ENCODE measurements around the gene ZNRF1. TPM values are rescaled to one million over a fixed set of nuclear protein-coding genes. Genes with fewer than 3 reads are reported as not detected.

ZNRF1 gene
- total and polyA plus RNA-seq, 10 of the 15 experiments (the other 5 are each of a cell fraction or from before 2014, with no cell fraction given), result 5.8 to 25.9 (median 14.3) TPM

DNA sequence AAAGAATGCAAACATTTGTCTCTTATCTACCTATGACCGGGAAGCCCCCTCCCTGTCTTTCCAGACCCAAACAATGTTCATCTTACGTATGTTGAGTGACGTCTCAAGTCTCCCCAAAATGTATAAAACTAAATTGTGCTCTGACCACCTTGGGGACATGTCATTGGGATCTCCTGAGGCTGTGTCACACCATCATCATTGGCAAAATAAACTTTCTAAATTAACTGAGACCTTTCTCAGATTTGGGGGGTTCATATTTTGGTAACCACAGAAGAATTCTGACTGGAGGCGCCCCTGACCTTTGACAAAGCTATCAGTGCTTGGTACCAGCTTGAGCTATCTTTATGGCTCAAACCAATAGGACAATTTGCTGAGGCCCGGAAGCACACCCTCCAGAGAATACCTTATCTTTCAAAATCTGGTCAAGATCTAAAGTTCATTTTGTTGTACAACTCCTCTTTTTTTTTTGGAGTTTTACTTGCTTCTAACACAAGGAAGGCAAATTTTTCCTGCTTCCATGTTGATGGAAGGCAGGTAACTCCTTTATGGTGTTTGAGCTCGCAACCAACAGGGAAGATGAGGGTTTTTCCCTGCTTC, 120.2 kb downstream of the ZNRF1 start:
- H3K27ac ChIP-seq (ENCODE audit: control insufficient read depth, insufficient read depth), result no peak overlapping the region

DNA sequence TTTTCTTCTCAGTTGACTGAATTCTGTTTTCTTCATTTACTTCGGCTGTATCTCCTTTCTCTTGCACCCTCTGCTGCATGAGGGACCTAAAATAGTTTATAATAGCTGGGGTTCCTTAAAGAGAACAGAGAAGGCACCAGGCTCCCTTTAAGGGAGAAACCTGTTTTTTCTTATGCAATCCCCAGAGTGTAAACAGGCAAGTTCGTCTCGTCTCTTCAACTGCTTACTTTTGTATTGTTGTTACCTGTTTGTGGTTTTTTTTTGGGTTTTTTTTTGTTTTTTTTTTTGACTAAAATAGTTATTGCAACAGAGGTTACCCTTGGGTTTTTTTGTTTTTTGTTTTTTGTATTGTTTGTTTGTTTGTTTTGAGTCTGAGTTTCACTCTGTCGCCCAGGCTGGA, 121.4 kb downstream of the ZNRF1 start:
- no TSS peak for BruUV-seq (replicated peaks)
- 69% methylated on average over 4 of the region's 4 CpGs for WGBS (ENCODE audit: insufficient coverage, insufficient replicate concordance, low lambda C conversion rate, missing lambda C conversion rate)
- ATAC-seq, result no peak
- no peak for TF ChIP-seq JUND (IDR thresholded peaks at IDR 0.05; ENCODE audit: low read depth, low read length)
- TF ChIP-seq, protein P1, sequence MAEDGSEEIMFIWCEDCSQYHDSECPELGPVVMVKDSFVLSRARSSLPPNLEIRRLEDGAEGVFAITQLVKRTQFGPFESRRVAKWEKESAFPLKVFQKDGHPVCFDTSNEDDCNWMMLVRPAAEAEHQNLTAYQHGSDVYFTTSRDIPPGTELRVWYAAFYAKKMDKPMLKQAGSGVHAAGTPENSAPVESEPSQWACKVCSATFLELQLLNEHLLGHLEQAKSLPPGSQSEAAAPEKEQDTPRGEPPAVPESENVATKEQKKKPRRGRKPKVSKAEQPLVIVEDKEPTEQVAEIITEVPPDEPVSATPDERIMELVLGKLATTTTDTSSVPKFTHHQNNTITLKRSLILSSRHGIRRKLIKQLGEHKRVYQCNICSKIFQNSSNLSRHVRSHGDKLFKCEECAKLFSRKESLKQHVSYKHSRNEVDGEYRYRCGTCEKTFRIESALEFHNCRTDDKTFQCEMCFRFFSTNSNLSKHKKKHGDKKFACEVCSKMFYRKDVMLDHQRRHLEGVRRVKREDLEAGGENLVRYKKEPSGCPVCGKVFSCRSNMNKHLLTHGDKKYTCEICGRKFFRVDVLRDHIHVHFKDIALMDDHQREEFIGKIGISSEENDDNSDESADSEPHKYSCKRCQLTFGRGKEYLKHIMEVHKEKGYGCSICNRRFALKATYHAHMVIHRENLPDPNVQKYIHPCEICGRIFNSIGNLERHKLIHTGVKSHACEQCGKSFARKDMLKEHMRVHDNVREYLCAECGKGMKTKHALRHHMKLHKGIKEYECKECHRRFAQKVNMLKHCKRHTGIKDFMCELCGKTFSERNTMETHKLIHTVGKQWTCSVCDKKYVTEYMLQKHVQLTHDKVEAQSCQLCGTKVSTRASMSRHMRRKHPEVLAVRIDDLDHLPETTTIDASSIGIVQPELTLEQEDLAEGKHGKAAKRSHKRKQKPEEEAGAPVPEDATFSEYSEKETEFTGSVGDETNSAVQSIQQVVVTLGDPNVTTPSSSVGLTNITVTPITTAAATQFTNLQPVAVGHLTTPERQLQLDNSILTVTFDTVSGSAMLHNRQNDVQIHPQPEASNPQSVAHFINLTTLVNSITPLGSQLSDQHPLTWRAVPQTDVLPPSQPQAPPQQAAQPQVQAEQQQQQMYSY (CRISPR knock-in tag; IDR thresholded peaks at IDR 0.05), result no peak
- no peak for TF ChIP-seq ZBED1 (IDR thresholded peaks at IDR 0.05; ENCODE audit: borderline replicate concordance)
- no peak for TF ChIP-seq TBL1XR1 (IDR thresholded peaks at IDR 0.05; ENCODE audit: low read depth, low read length)
- TF ChIP-seq, protein P2, sequence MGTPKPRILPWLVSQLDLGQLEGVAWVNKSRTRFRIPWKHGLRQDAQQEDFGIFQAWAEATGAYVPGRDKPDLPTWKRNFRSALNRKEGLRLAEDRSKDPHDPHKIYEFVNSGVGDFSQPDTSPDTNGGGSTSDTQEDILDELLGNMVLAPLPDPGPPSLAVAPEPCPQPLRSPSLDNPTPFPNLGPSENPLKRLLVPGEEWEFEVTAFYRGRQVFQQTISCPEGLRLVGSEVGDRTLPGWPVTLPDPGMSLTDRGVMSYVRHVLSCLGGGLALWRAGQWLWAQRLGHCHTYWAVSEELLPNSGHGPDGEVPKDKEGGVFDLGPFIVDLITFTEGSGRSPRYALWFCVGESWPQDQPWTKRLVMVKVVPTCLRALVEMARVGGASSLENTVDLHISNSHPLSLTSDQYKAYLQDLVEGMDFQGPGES (IDR thresholded peaks at IDR 0.05), result no peak
- no peak for TF ChIP-seq CEBPB (IDR thresholded peaks at IDR 0.05; ENCODE audit: borderline replicate concordance in 1 of 2, low read depth in 2 of 2, low read length in 2 of 2)
- TF ChIP-seq, protein P3, sequence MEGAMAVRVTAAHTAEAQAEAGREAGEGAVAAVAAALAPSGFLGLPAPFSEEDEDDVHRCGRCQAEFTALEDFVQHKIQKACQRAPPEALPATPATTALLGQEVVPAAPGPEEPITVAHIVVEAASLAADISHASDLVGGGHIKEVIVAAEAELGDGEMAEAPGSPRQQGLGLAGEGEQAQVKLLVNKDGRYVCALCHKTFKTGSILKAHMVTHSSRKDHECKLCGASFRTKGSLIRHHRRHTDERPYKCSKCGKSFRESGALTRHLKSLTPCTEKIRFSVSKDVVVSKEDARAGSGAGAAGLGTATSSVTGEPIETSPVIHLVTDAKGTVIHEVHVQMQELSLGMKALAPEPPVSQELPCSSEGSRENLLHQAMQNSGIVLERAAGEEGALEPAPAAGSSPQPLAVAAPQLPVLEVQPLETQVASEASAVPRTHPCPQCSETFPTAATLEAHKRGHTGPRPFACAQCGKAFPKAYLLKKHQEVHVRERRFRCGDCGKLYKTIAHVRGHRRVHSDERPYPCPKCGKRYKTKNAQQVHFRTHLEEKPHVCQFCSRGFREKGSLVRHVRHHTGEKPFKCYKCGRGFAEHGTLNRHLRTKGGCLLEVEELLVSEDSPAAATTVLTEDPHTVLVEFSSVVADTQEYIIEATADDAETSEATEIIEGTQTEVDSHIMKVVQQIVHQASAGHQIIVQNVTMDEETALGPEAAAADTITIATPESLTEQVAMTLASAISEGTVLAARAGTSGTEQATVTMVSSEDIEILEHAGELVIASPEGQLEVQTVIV (IDR thresholded peaks at IDR 0.05; ENCODE audit: borderline replicate concordance, partially characterized antibody), result no peak
- TF ChIP-seq BCL11A (IDR thresholded peaks at IDR 0.05; ENCODE audit: low read depth, low read length), result no peak

More for the DNA sequence above, 120.2 kb downstream of the ZNRF1 start:
- DNase-seq (ENCODE audit: low read depth, low spot score) (no peak), ATAC-seq (no peak), FAIRE-seq (no peak)
- intact Hi-C loops (cut with micrococcal nuclease; ENCODE audit: unreplicated experiment), result no loop called here
- Histone ChIP-seq H3K27me3 (replicated peaks in 1 of 2; ENCODE audit: control insufficient read depth in 2 of 2, insufficient read depth in 2 of 2, low read length in 1 of 2) (no peaks in the 10 kb centered on the region), H3K9ac (ENCODE audit: control insufficient read depth, insufficient read depth, low read length) (no peak overlapping the region), H3K9me3 (replicated peaks; ENCODE audit: control insufficient read depth, insufficient read depth, low read length) (peaks cover 3% of the 10 kb centered on the region; the same call in 2 of the 3 replicates), H3K4me3 (no peak overlapping the region), H3K36me3 (ENCODE audit: control insufficient read depth in 2 of 2, insufficient read depth in 2 of 2, low read length in 1 of 2) (no peaks in the 10 kb centered on the region), H2AFZ (ENCODE audit: control insufficient read depth, low read depth, low read length) (no peak overlapping the region), H3K4me2 (ENCODE audit: control insufficient read depth, insufficient read depth) (no peak overlapping the region), H3K4me1 (ENCODE audit: control insufficient read depth, insufficient read depth, low read length) (no peaks in the 10 kb centered on the region), H4K20me1 (ENCODE audit: control insufficient read depth, insufficient read depth) (no peaks in the 10 kb centered on the region), H3K79me2 (ENCODE audit: control insufficient read depth, insufficient read depth, low read length) (no peaks in the 10 kb centered on the region)
- ChIA-PET POLR2A (no interaction called here), CTCF (interaction anchor here (4.6 kb wide), 1 partner anchor 8 kb away, joined by 23 read pairs; no protein-coding TSS in a partner anchor), SMC1A (ENCODE audit: uncharacterized antibody, unreplicated experiment) (interaction anchor here (0.9 to 2.0 kb wide), 3 partner anchors 8 to 256 kb away, joined by 3 to 10 read pairs (median 3); no protein-coding TSS in a partner anchor), RAD21 (ENCODE audit: unreplicated experiment) (interaction anchor here (0.6 to 1.1 kb wide), 2 partner anchors 9 to 59 kb away, joined by 3 read pairs; no protein-coding TSS in a partner anchor)
- TF ChIP-seq MTA3 (IDR thresholded peaks at IDR 0.05; ENCODE audit: borderline replicate concordance, low read length), result no peak
- no TSS peak for BruUV-seq (replicated peaks)
- WGBS (ENCODE audit: insufficient coverage, insufficient replicate concordance, low lambda C conversion rate, missing lambda C conversion rate), result 53% methylated on average over 6 of the region's 6 CpGs
- in situ Hi-C loops (cut with MboI), result no loop called here

More for the DNA sequence above, 121.4 kb downstream of the ZNRF1 start:
- DNase-seq (ENCODE audit: low read depth, low spot score), result no peak
- intact Hi-C loops (cut with micrococcal nuclease; ENCODE audit: unreplicated experiment), result no loop called here
- Histone ChIP-seq H3K9ac (ENCODE audit: control insufficient read depth, insufficient read depth, low read length) (no peak overlapping the region), H3K4me2 (ENCODE audit: control insufficient read depth, insufficient read depth) (no peak overlapping the region), H3K4me1 (ENCODE audit: control insufficient read depth, insufficient read depth, low read length) (no peaks in the 10 kb centered on the region), H3K27me3 (replicated peaks in 1 of 2; ENCODE audit: control insufficient read depth in 2 of 2, insufficient read depth in 2 of 2, low read length in 1 of 2) (no peaks in the 10 kb centered on the region), H3K27ac (ENCODE audit: control insufficient read depth, insufficient read depth) (no peak overlapping the region), H3K9me3 (replicated peaks; ENCODE audit: control insufficient read depth, insufficient read depth, low read length) (peaks cover 3% of the 10 kb centered on the region; the same call in 2 of the 3 replicates), H3K79me2 (ENCODE audit: control insufficient read depth, insufficient read depth, low read length) (no peaks in the 10 kb centered on the region), H4K20me1 (ENCODE audit: control insufficient read depth, insufficient read depth) (no peaks in the 10 kb centered on the region), H3K4me3 (no peak overlapping the region), H3K36me3 (ENCODE audit: control insufficient read depth in 2 of 2, insufficient read depth in 2 of 2, low read length in 1 of 2) (no peaks in the 10 kb centered on the region), H2AFZ (ENCODE audit: control insufficient read depth, low read depth, low read length) (no peak overlapping the region)
- in situ Hi-C loops (cut with MboI), result no loop called here
- ChIA-PET CTCF (interaction anchor here (4.6 kb wide), 1 partner anchor 10 kb away, joined by 23 read pairs; no protein-coding TSS in a partner anchor), RAD21 (ENCODE audit: unreplicated experiment) (interaction anchor here (0.9 kb wide), 1 partner anchor 9 kb away, joined by 4 read pairs; no protein-coding TSS in a partner anchor), SMC1A (ENCODE audit: uncharacterized antibody, unreplicated experiment) (interaction anchor here (0.7 to 2.0 kb wide), 2 partner anchors 9 to 307 kb away, joined by 3 to 10 read pairs; no protein-coding TSS in a partner anchor), POLR2A (no interaction called here)
- FAIRE-seq, result no peak

Data from GM12878 (cell line).